GM12891 (cell line): ENCODE data around the gene TAF5.

Experiments
- POLR2A ChIP-seq: IDR thresholded peaks from 2 replicates; pipeline ENCODE4 v1.6.1; 2011; ENCODE audit warnings: low read depth, low read length, control low read depth
- POLR2AphosphoS5 ChIP-seq: IDR thresholded peaks from 2 replicates; pipeline ENCODE4 v1.6.1; 2011; ENCODE audit warnings: low read depth, low read length, control low read depth
- TAF1 ChIP-seq: IDR thresholded peaks from 2 replicates; pipeline ENCODE4 v1.6.1; 2011; ENCODE audit warnings: low read depth, low read length, control low read depth

- TF ChIP-seq POLR2A = no peak
- no peak for TF ChIP-seq POLR2AphosphoS5
- no peak for TF ChIP-seq TAF1
Observed at GRCh38 chr10:103355906-103356599, 11.7 kb upstream of the TAF5 start.
